ENCODE measurements around the gene MSI2.

The MSI2 gene

GRCh38 chr17:57317079-57317478 is 60.8 kb downstream of the MSI2 start:
- DNase-seq: no peak

- no peak for DNase-seq
Measured at GRCh38 chr17:57318913-57319312, 62.6 kb downstream of the MSI2 start.

GRCh38 chr17:57319806-57320205 is 63.5 kb downstream of the MSI2 start:
- DNase-seq: no peak

- DNase-seq: no peak
Measured at GRCh38 chr17:57323391-57323790, 67.1 kb downstream of the MSI2 start.

GRCh38 chr17:57324060-57324459 is 67.7 kb downstream of the MSI2 start:
- no peak for DNase-seq

DNA sequence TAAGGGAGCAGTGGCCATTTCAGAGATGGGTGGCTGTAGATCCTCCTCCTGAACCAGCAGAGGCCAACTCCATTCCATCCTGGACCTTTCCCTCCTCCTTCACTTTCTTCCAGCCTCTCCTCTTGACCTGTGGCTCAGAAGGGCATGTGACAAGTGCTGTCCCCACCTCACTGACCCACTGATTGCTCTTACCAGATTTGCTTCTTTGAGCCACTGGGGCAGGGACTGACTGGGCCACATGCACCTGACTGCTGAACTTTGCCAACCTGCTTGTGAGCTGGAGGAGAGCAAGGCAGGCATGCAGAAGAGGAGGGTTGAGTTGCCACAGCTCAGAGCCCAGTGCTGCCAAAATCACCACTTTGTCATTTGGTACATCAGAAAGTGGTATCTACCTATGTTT is 68.3 kb downstream of the MSI2 start:
- no peak for DNase-seq

DNA sequence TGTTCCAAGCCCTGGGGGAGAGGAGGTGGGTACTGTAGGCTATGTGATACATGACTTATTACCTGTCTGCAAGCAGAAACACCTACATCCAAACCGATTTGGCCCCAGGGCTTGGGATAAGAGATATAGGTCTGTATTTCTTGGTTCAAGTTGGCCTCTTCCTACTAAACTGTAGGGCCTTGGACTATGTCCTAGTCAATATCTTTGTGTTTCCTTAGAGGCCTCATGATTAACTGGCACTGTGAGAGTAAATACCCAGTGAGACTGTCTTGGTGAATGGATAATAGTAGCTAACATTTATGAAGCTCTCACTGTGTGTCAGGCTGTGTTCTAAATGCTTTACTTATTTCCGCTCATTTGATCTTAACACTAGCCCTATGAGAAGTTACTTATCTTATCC is 70.0 kb downstream of the MSI2 start:
- DNase-seq: no peak

GRCh38 chr17:57326764-57327163 is 70.4 kb downstream of the MSI2 start:
- no peak for DNase-seq

DNA sequence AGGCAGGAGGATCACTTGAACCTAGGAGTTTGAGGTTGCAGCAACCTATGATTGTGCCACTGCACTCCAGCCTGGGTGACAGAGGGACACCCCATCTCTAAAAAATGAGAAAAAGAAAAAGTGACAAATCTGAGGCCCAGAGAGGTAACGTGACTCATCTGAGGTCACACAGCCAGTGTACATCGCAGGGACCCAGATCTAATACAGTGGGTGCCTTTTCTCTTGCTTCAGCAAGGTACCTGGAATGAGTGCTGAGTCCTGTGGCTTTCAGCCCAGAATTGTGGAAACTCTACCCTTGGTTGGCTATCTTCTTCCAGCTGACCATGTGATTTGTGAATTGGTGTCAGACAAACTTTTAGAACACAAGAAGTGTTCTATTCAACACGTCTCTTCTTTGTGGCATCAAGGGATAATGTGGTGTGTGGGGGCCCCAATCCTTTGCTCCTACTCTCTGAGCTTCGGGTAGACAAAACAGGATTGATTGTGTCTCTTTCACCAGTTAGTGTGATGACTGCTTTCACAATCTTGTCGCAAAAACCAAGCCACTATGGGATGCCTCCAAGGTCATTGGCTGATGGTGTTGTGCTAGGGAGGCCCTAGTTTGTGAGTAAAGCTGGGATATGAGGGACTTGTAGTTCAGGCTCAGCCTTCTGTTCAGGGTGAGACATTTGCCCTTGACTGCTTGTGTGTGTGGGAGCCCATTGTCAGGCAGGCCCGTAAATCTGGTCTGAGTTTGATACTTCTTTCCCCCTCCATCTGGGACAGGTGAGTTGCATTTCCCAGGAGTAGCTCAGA is 71.0 kb downstream of the MSI2 start:
- DNase-seq: no peak

DNA sequence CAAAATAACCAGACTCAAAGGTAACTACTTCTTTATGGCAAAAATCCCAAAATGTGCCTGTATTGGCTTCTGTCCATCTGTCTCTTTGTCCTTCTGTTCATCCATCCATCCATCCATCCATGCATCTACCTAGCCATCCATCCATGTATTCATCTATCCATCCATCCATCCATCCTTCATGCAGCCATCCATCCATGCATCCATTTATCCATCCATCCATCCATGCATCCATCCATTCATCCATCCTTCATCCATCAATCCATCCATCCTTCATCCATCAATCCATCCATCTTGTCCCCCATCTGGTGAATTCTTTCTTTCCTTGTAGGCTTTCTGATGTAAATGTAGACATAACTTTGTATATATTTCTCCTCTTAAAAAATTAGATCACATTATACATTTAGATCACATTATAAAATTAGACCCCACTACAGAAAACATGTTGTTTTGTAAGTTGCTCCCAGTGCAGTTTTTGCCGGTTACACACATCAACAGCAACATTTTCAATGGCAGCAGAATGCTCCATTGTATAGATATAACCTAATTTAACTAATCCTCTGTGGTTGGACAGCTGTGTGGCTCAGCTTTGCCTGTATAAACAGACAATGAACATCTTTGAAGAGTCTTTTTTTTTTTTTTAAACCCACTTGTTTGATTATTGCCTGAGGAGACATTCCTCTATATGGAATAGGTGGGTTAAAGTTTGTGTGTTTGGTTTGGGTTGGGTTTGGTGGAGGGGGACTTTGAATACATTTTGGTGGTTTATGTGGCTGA is 72.0 kb downstream of the MSI2 start:
- DNase-seq: no peak

DNA sequence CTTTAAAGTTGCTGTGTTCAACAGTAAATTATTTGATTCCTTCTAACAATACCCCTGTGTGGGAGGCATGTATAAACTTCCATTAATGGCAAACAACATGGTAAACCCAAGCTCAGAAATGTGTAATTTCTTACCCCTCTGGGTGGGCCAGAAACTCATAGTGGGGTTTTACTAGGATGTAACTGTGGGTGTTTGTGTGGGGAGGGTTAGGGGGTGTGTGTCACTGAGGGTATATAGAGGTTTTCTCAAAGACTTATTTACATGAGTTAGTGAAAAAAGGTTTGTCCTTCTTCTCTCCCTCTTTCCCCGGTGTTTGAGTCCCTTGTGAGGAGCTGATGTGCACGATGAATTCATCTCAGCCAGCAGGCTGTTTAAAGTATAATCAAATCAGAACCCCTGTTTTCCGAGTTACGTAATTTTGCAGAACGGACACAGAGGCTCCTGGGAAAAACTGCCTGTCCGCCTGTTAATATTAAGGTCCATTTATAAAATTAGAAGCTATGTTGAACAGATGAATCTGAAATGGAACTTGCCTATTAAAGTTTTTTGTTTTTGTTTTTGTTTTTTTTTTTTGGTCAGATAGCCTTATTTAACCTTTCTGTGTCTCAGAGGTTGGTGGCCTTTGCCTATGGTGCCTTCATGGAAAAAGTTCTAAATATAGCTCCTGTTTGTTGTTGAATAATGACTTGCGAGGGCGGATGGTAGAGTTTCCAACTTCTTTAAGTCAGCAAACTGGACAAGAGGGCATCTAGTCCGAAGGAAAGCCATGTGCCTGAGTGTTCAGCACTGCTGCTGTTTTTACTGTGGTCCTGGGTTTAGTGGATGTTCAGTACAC is 73.3 kb downstream of the MSI2 start:
- no peak for DNase-seq

- DNase-seq: no peak
Measured at GRCh38 chr17:57330587-57330986, 74.3 kb downstream of the MSI2 start.

DNA sequence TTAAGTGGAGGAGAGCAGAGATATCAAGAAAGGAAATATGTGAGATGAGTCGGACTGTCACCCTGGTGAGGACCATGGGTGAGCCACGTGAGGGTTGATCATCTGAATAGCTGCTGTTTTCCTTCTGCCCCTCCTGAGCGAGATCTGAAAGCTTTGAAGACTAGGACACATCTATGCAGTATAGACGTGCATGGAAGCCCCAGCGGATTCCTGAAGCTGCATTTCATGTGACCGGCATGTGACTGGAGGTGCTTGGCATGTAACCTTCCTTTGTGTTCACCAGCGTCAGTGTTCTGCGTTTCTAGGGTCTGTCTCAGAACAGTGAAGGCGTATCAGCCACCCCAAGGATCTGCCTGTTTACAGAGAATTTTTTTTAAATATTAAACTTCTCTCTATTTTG is 75.1 kb downstream of the MSI2 start:
- DNase-seq: no peak

DNA sequence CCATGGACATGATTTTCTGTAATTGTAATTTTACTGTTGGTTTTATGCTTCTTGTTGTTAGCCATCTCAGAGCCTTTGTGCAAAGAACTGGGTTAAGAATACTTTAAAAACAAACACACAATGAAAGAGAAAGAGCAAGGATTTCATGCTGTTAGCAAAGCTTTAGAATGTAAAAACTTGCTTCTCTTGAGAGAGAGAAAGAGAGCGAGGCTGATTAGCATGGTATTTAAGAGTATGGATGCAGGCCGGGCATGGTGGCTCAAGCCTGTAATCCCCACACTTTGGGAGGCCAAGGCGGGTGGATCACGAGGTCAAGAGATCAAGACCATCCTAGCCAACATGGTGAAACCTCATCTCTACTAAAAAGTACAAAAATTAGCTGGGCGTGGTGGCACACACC is 76.2 kb downstream of the MSI2 start:
- no peak for DNase-seq

DNA sequence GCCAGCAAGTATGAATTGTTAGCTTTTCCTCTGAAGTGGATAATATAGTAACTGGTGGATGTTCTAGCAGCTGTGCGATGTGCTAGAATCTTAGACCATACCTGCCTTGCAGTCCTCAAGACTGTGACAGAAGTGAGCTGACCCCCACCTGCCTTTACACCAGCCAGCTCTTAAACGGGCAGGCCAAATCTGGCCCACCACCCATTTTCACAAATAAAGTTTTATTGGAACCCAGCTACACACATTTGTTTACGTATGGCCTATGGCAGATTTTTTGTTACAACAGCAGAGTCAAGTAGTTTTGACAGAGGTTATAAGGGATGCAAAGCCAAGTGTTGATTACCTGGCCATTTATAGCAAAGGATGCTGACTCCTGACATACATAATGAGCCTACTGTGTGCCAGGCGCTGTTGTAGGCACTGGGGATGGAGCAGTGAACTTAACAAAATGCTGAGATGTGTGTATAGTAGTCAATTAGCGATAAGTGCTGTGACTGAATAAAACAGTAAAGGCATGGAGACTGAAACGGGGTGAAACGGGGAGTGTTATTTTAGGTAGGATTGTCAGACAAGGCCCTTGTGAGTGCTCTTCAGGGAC is 79.0 kb downstream of the MSI2 start:
- DNase-seq: no peak

GRCh38 chr17:57337390-57337789 is 81.1 kb downstream of the MSI2 start:
- DNase-seq: no peak

- DNase-seq: no peak
Measured at GRCh38 chr17:57338257-57338914, 82.1 kb downstream of the MSI2 start.

DNA sequence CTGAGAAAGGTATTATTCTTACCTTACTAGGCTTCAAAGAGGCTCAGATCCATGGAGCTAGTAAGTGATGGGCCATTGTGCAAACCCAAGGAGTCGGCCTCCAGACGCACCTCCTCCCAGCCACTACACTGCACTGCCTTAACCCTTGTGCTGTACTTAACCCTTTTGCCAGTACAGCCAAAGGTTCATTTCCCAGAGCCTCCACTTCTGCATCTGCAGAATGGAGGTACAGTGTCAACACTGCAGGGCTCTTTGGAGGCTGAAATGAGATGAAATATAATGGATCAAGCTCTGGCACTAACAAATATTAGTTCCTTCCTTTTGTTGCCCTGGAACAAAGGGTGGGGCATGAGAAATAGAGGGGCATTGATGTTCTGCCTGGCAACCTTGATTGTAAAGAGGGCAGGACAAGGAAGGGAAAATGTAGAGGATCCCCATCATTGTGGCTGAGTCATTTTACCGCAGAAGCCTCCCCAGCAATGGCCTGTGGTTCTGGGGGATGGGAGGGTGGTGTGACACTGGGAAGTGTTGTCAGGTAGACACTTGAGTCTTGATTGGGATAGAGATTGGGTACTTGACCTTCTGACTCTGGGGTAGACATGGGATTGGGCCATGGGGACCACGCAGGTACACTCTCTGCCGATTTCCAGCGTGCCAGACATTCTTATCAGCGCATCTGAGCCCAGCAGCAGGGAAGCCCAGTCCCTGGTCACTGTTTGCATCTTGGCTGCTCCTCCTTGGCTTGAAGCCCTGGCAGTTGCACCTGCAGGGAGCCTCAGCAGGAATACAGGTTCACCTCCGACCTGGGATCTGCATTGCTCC is 84.0 kb downstream of the MSI2 start:
- no peak for DNase-seq

DNA sequence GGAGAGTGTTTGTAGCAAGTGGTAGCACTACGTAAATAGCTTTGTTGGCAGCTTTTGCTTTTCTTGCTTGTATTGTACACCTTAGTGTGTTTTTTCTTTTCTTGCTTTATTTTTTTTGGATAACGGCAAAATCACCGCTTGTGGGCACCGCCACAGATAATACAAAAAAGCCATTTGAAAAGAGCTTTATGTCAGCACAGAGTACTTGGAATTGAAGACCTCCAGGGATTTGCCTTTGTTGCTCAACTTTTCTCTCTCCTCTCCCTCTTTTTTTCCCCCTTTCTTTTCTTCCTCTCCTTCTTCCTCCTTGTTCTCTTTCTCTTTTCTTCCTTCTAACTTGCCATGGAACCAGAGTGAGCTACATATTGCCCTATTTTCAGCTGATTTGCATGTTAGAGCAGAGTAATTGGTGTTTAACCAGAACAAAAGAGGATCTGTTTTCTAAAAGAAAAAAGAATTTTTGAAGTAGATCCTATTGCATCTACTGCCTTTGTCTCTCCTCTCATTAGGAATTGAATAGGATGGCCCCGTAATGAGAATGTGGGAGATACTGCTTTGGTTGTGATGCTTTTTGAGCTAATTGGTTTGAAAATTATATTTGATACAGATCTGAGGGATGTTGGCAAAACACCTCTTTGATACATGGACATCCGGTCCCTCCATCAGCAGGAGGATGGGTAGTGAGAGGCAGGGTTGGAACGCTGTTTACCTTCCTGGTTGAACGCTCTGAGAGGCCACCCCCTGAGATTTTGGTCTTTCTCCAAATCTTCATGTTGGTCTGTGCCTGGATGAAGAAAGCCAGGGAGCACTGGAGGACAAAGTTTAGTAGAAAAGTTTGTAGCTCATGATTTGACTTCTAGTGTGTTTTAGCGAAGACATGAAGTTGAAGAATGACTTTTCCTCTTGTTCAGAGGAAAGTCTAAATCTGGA is 85.6 kb downstream of the MSI2 start:
- no peak for DNase-seq

Measured in right kidney (tissue), 1 donor.